HCT116 (cell line): ENCODE results near the gene PRKCH. TPM values are rescaled to one million over a fixed set of nuclear protein-coding genes. Genes with fewer than 3 reads are reported as not detected.

ENCODE experiments used
- ATAC-seq: fragments of 200-7000 bp; cut with Tn5 transposase; 2 replicates; pipeline ENCODE4 v1.9.1; 2020; ENCODE audit warnings: mild to moderate bottlenecking, moderate library complexity
- BruUV-seq: library from RNA; stranded (reverse); fragments of 400-500 nt; replicated peaks from 2 replicates; lab custom pipeline; 2021; lab: Mats Ljungman, UMichigan
- CTCF ChIA-PET: fragments of 300-600 bp; sonication (Branson Sonifier 250); formaldehyde crosslinking; loops from one replicate; lab custom pipeline; 2021; ENCODE audit warnings: antibody characterized with exemption; lab: Charles Lee
- POLR2A ChIA-PET: fragments of 300-600, 350-600 bp; sonication (Branson Sonifier 250); formaldehyde crosslinking; loops from one replicate; lab custom pipeline; 2021; ENCODE audit warnings: antibody characterized with exemption; lab: Charles Lee
- RAD21 ChIA-PET, 2 experiments: fragments of 300-600 bp; sonication (Branson Sonifier 250); formaldehyde crosslinking; loops; one replicate each; lab custom pipeline; 2023; ENCODE audit warnings: low total read pairs in 2 of 2; ENCODE audit not compliant: uncharacterized antibody in 2 of 2, unreplicated experiment in 2 of 2, low non-redundant PET in 1 of 2; lab: Charles Lee
- DNase-seq: peaks from one replicate; pipeline ENCODE4 v3.0.0-alpha.2; 2010; ENCODE audit warnings: low read depth, low spot score
- H2AFZ ChIP-seq: fragments of 200-600 bp; shearing (Covaris generic), sonication (generic); 2 replicates; pipeline ENCODE4 v1.6.1; 2017; ENCODE audit warnings: low read depth, mixed run types, mixed read lengths, antibody characterized with exemption, low read length; ENCODE audit not compliant: poor library complexity, severe bottlenecking
- H3K27ac ChIP-seq: 2 replicates; pipeline ENCODE4 v1.5.1; 2012; ENCODE audit warnings: low read depth, low read length
- H3K27me3 ChIP-seq: fragments of 200-600 bp; sonication (generic); 2 replicates; pipeline ENCODE4 v1.6.1; 2016; ENCODE audit warnings: mixed run types, low read length, mixed read lengths; ENCODE audit not compliant: insufficient read depth
- H3K36me3 ChIP-seq, 2 experiments: fragments of 200-500 bp in 1 of 2; fragments of 200-600 bp in 1 of 2; sonication (Bioruptor generic) in 1 of 2; sonication (generic) in 1 of 2; 2 replicates each; pipeline versions ENCODE4 v1.5.1 to v1.6.1; 2014 to 2016; ENCODE audit warnings: low read length in 2 of 2, inconsistent platforms in 1 of 2, mixed read lengths in 1 of 2, mixed run types in 1 of 2; ENCODE audit not compliant: insufficient read depth in 2 of 2, control insufficient read depth in 1 of 2
- H3K4me1 ChIP-seq, 2 experiments: fragments of 200-600 bp in 1 of 2; sonication (generic) in 1 of 2; 2 replicates each; pipeline versions ENCODE4 v1.5.1 to v1.6.1; 2012 to 2017; ENCODE audit warnings: low read length in 2 of 2, inconsistent platforms in 1 of 2, mild to moderate bottlenecking in 1 of 2, mixed read lengths in 1 of 2, mixed run types in 1 of 2, moderate library complexity in 1 of 2; ENCODE audit not compliant: insufficient read depth in 2 of 2, control insufficient read depth in 1 of 2
- H3K4me2 ChIP-seq: fragments of 200-600 bp; sonication (generic); 2 replicates; pipeline ENCODE4 v1.6.1; 2017; ENCODE audit warnings: mixed run types, low read length, mixed read lengths
- H3K4me3 ChIP-seq, 2 experiments: fragments of 200-600 bp in 1 of 2; sonication (generic) in 1 of 2; replicated peaks in 1 of 2; 2 replicates each; pipeline ENCODE4 v1.5.1; 2011 to 2016; ENCODE audit warnings: low read length in 2 of 2, control low read depth in 1 of 2, low read depth in 1 of 2, mild to moderate bottlenecking in 1 of 2, mixed read lengths in 1 of 2, mixed run types in 1 of 2
- H3K79me2 ChIP-seq: fragments of 200-600 bp; sonication (generic); 2 replicates; pipeline ENCODE4 v1.6.1; 2017; ENCODE audit warnings: mild to moderate bottlenecking, mixed run types, low read length, moderate library complexity, mixed read lengths; ENCODE audit not compliant: insufficient read depth
- H3K9ac ChIP-seq: fragments of 200-600 bp; sonication (generic); 2 replicates; pipeline ENCODE4 v1.6.1; 2016; ENCODE audit warnings: low read length, mixed read lengths
- H3K9me2 ChIP-seq: fragments of 200-600 bp; sonication (generic), shearing (Covaris generic); 2 replicates; pipeline ENCODE4 v1.6.1; 2017; ENCODE audit warnings: mixed run types, mild to moderate bottlenecking, moderate library complexity; ENCODE audit not compliant: insufficient read depth
- H3K9me3 ChIP-seq, 2 experiments: fragments of 200-500 bp in 1 of 2; fragments of 200-600 bp in 1 of 2; sonication (Bioruptor generic) in 1 of 2; sonication (generic) in 1 of 2; 2 replicates each; pipeline ENCODE4 v1.6.1; 2014 to 2017; ENCODE audit warnings: low read length in 2 of 2, mixed read lengths in 2 of 2, inconsistent platforms in 1 of 2, low read depth in 1 of 2, mild to moderate bottlenecking in 1 of 2, mixed run types in 1 of 2, moderate library complexity in 1 of 2; ENCODE audit not compliant: control insufficient read depth in 1 of 2, insufficient read depth in 1 of 2
- H4K20me1 ChIP-seq: fragments of 200-600 bp; sonication (generic), shearing (Covaris generic); 2 replicates; pipeline ENCODE4 v1.6.1; 2017; ENCODE audit warnings: mixed run types, mild to moderate bottlenecking, moderate library complexity; ENCODE audit not compliant: insufficient read depth
- POLR2AphosphoS5 ChIP-seq: IDR thresholded peaks from 2 replicates; pipeline ENCODE4 v1.6.1; 2011; ENCODE audit warnings: mild to moderate bottlenecking, low read depth, low read length, moderate library complexity
- RAD21 ChIP-seq: IDR thresholded peaks from 2 replicates; pipeline ENCODE4 v1.6.1; 2012; ENCODE audit warnings: low read depth, mild to moderate bottlenecking
- SP1 ChIP-seq: IDR thresholded peaks from 2 replicates; pipeline ENCODE4 v1.6.1; 2012; ENCODE audit warnings: low read depth
- TCF7L2 ChIP-seq: IDR thresholded peaks from 2 replicates; pipeline ENCODE4 v1.7.0; 2011; ENCODE audit warnings: borderline replicate concordance, inconsistent platforms; ENCODE audit not compliant: insufficient read depth, insufficient read length; ENCODE audit errors: extremely low read depth
- YY1 ChIP-seq: IDR thresholded peaks from 2 replicates; pipeline ENCODE4 v1.6.1; 2011; ENCODE audit warnings: low read length, low read depth, moderate library complexity, mild to moderate bottlenecking; ENCODE audit not compliant: insufficient replicate concordance; ENCODE audit errors: extremely low read depth
- ZNF274 ChIP-seq: fragments of 200-500 bp; sonication (Bioruptor generic); IDR thresholded peaks from 2 replicates; pipeline ENCODE4 v1.6.1; 2014; ENCODE audit warnings: mild to moderate bottlenecking, low read depth, low read length, inconsistent platforms
- intact Hi-C: fragments of 100-400 bp; cut with micrococcal nuclease; formaldehyde crosslinking; loops from 2 replicates; pipeline ENCODE4 v1.10.0; 2022
- total RNA-seq: library from RNA; stranded (reverse); gene quantifications from one replicate; pipeline ENCODE4 v1.2.1, GENCODE V29; 2021; ENCODE audit not compliant: unreplicated experiment

PRKCH gene
- total RNA-seq, 1 experiment from 2014 or later: 16.6 TPM

GRCh38 chr14:61545726-61546455 is 224.5 kb downstream of the PRKCH start:
- ChIA-PET CTCF (no interaction called here), POLR2A (interaction anchor here (0.7 to 1.3 kb wide), 2 partner anchors 16 to 216 kb away, joined by 3 read pairs; partner anchors contain the start of gene SNAPC1), RAD21 (no interaction called here)
- Histone ChIP-seq H3K27me3 (no peaks in the 10 kb centered on the region), H3K4me1 (peaks cover 5 to 16% of the 10 kb centered on the region in 2 experiments), H3K4me2 (no peak overlapping the region), H3K4me3 (no peak overlapping the region), H3K9ac (no peak overlapping the region), H3K27ac (no peak overlapping the region), H3K79me2 (no peaks in the 10 kb centered on the region), H2AFZ (no peak overlapping the region), H3K9me3 (no peaks in the 10 kb centered on the region), H3K9me2 (no peaks in the 10 kb centered on the region), H3K36me3 (no peaks in the 10 kb centered on the region), H4K20me1 (no peaks in the 10 kb centered on the region)
- TF ChIP-seq TCF7L2 (no peak), RAD21 (no peak), YY1 (no peak), SP1 (no peak), ZNF274 (no peak), POLR2AphosphoS5 (no peak)
- no TSS peak for BruUV-seq
- intact Hi-C loops: no loop called here
- no peak for ATAC-seq
- DNase-seq: no peak
